Right lung (tissue), 5 donors: ENCODE results near the gene HAL. TPM values are rescaled to one million over a fixed set of nuclear protein-coding genes. Genes with fewer than 3 reads are reported as not detected.

ENCODE experiments used
- DNase-seq, 2 donors: peaks; one replicate each; pipeline ENCODE4 v3.0.0-alpha.2; 2013
- polyA plus RNA-seq, 5 donors: library from polyadenylated mRNA; unstranded; fragments of 120-200 nt; gene quantifications; one replicate each; pipeline versions ENCODE4 v1.2.1 to v1.2.3, GENCODE V29; 2013; ENCODE audit warnings: inconsistent platforms in 1 of 5, low replicate concordance in 1 of 5; ENCODE audit not compliant: insufficient read length in 5 of 5, insufficient read depth in 1 of 5

HAL gene
- polyA plus RNA-seq, 5 donors: 0.66 to 2.2 (median 0.70) TPM

GRCh38 chr12:95942524-95943329 is 53.4 kb downstream of the HAL start, which contains the start of gene CCDC38:
Gene CCDC38 (minus strand): TSS chr12:95942614. CDS start chr12:95936509, 6,105 bp downstream.
- DNase-seq: peak; percentile 59 to 61

- peak; percentile 6 to 8 for DNase-seq
These were observed 54.0 kb downstream of the HAL start for GRCh38 chr12:95942101-95942523.

- no peak for DNase-seq
These were observed 55.6 kb downstream of the HAL start for GRCh38 chr12:95940514-95940913.

Other genes starting within 250 kb of the HAL start
- 10 to 100 TPM; 23.7 to 42.1 (median 25.1) TPM for gene NTN4, start 205.6 kb downstream of the HAL start, polyA plus RNA-seq
- 100 to 1,000 TPM in 1 of 5 donors, 10 to 100 TPM in 4; 79.9 to 101 (median 88.2) TPM for gene SNRPF, start 137.4 kb downstream of the HAL start, polyA plus RNA-seq
- under 1 TPM; 0.28 to 0.96 (median 0.90) TPM for gene CCDC38, start 53.7 kb downstream of the HAL start, polyA plus RNA-seq
- gene AMDHD1, start 53.0 kb downstream of the HAL start, polyA plus RNA-seq: 1 to 10 TPM in 2 of 5 donors, under 1 TPM in 3; 0.68 to 1.7 (median 0.89) TPM
- 100 to 1,000 TPM; 148 to 216 (median 209) TPM for gene LTA4H, start 39.2 kb upstream of the HAL start, polyA plus RNA-seq
- 10 to 100 TPM; 67.1 to 81.0 (median 78.6) TPM for gene ELK3, start 198.0 kb upstream of the HAL start, polyA plus RNA-seq